Measurements from ENCODE around the gene XRN2. TPM values are rescaled to one million over a fixed set of nuclear protein-coding genes. Genes with fewer than 3 reads are reported as not detected.

The XRN2 gene
- total RNA-seq, 1 donor from 2014 or later = 76.4 TPM

GRCh38 chr20:21424846-21425245, 121.7 kb downstream of the XRN2 start:
- TF ChIP-seq CTCF (IDR thresholded peaks at IDR 0.05; ENCODE audit: unreplicated experiment) = no peak
- Mint-ChIP-seq H3K4me3 (ENCODE audit: unreplicated experiment) (no peak overlapping the region), H3K27ac (ENCODE audit: unreplicated experiment) (no peak overlapping the region)

GRCh38 chr20:21430020-21430419, 126.9 kb downstream of the XRN2 start:
- H3K4me3 Mint-ChIP-seq (ENCODE audit: unreplicated experiment) = no peak overlapping the region
- TF ChIP-seq CTCF (IDR thresholded peaks at IDR 0.05; ENCODE audit: unreplicated experiment) = no peak

More at GRCh38 chr20:21424846-21425245, 121.7 kb downstream of the XRN2 start:
- H3K27me3 Mint-ChIP-seq (ENCODE audit: unreplicated experiment) = no peaks in the 10 kb centered on the region
- peaks cover 6% of the 10 kb centered on the region for H3K9me3 Mint-ChIP-seq (ENCODE audit: unreplicated experiment)
- DNase-seq (ENCODE audit: low spot score) = no peak
- H3K4me1 Mint-ChIP-seq (ENCODE audit: unreplicated experiment) = no peaks in the 10 kb centered on the region
- H3K36me3 Mint-ChIP-seq (ENCODE audit: low read depth, unreplicated experiment) = no peaks in the 10 kb centered on the region

GRCh38 chr20:21432911-21433310, 129.8 kb downstream of the XRN2 start:
- no peaks in the 10 kb centered on the region for H3K9me3 Mint-ChIP-seq (ENCODE audit: unreplicated experiment)
- H3K4me3 Mint-ChIP-seq (ENCODE audit: unreplicated experiment) = no peak overlapping the region
- H3K4me1 Mint-ChIP-seq (ENCODE audit: unreplicated experiment) = no peaks in the 10 kb centered on the region
- DNase-seq (ENCODE audit: low spot score) = no peak
- TF ChIP-seq CTCF (IDR thresholded peaks at IDR 0.05; ENCODE audit: unreplicated experiment) = no peak
- H3K27ac Mint-ChIP-seq (ENCODE audit: unreplicated experiment) = no peak overlapping the region
- H3K27me3 Mint-ChIP-seq (ENCODE audit: unreplicated experiment) = peaks cover 4% of the 10 kb centered on the region
- no peaks in the 10 kb centered on the region for H3K36me3 Mint-ChIP-seq (ENCODE audit: low read depth, unreplicated experiment)

More at GRCh38 chr20:21430020-21430419, 126.9 kb downstream of the XRN2 start:
- Mint-ChIP-seq H3K27ac (ENCODE audit: unreplicated experiment) (no peak overlapping the region), H3K4me1 (ENCODE audit: unreplicated experiment) (no peaks in the 10 kb centered on the region), H3K27me3 (ENCODE audit: unreplicated experiment) (peaks cover 2% of the 10 kb centered on the region), H3K9me3 (ENCODE audit: unreplicated experiment) (peaks cover 1% of the 10 kb centered on the region), H3K36me3 (ENCODE audit: low read depth, unreplicated experiment) (no peaks in the 10 kb centered on the region)
- no peak for DNase-seq (ENCODE audit: low spot score)

- Mint-ChIP-seq H3K36me3 (ENCODE audit: low read depth, unreplicated experiment) (no peaks in the 10 kb centered on the region), H3K4me3 (ENCODE audit: unreplicated experiment) (no peak overlapping the region), H3K9me3 (ENCODE audit: unreplicated experiment) (no peaks in the 10 kb centered on the region), H3K27me3 (ENCODE audit: unreplicated experiment) (peaks cover 4% of the 10 kb centered on the region), H3K4me1 (ENCODE audit: unreplicated experiment) (no peaks in the 10 kb centered on the region), H3K27ac (ENCODE audit: unreplicated experiment) (no peak overlapping the region)
- DNase-seq (ENCODE audit: low spot score) = no peak
- no peak for TF ChIP-seq CTCF (IDR thresholded peaks at IDR 0.05; ENCODE audit: unreplicated experiment)
Observed at GRCh38 chr20:21433329-21433890, 130.3 kb downstream of the XRN2 start.

- Mint-ChIP-seq H3K27me3 (ENCODE audit: unreplicated experiment) (peaks cover 2% of the 10 kb centered on the region), H3K27ac (ENCODE audit: unreplicated experiment) (no peak overlapping the region), H3K36me3 (ENCODE audit: low read depth, unreplicated experiment) (no peaks in the 10 kb centered on the region), H3K9me3 (ENCODE audit: unreplicated experiment) (no peaks in the 10 kb centered on the region), H3K4me1 (ENCODE audit: unreplicated experiment) (no peaks in the 10 kb centered on the region), H3K4me3 (ENCODE audit: unreplicated experiment) (no peak overlapping the region)
- DNase-seq (ENCODE audit: low spot score) = no peak
- no peak for TF ChIP-seq CTCF (IDR thresholded peaks at IDR 0.05; ENCODE audit: unreplicated experiment)
Observed at GRCh38 chr20:21435576-21435975, 132.4 kb downstream of the XRN2 start.
